Measurements from ENCODE around the gene FBXW9.

Gene FBXW9

DNA sequence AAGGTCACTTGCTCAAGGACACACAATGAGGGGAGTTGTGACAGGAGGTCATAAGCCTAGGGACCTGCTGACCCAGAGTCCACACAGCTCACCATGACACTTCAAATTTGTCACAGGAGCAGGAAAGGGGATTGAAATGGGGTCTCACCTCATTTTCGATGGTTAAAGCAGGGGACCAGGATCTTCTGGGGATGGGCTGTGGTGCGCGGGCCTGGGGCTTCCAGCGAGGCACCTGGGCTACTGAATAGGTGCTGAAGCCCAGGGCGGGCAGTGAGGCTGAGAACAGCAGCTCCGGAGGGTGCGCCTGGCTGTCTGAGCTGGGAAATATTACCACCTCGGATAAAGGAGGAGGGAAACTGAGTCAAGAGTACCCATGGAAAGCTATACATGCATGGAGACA, 40.9 kb downstream of the FBXW9 start:
- no peak for ATAC-seq (ENCODE audit: insufficient read depth, low read depth)
- H3K27ac ChIP-seq (ENCODE audit: low read length), result no peak overlapping the region
- peaks cover 37% of the 10 kb centered on the region for H3K36me3 ChIP-seq (ENCODE audit: insufficient read depth, low read length)
- no peaks in the 10 kb centered on the region; the same call in 1 of the 2 replicates for H4K20me1 ChIP-seq (ENCODE audit: insufficient read depth, low read length)
- H2AFZ ChIP-seq (ENCODE audit: low read depth, low read length), result no peak overlapping the region
- no peaks in the 10 kb centered on the region for H3K9me3 ChIP-seq (ENCODE audit: insufficient read depth, low read length, severe bottlenecking)
- no peak for DNase-seq
- no peak overlapping the region for H3K4me2 ChIP-seq (ENCODE audit: insufficient read depth, low read length)
- no peak for TF ChIP-seq EZH2 (IDR thresholded peaks at IDR 0.05; ENCODE audit: borderline replicate concordance, low read depth, low read length, severe bottlenecking)
- TF ChIP-seq, protein P1, sequence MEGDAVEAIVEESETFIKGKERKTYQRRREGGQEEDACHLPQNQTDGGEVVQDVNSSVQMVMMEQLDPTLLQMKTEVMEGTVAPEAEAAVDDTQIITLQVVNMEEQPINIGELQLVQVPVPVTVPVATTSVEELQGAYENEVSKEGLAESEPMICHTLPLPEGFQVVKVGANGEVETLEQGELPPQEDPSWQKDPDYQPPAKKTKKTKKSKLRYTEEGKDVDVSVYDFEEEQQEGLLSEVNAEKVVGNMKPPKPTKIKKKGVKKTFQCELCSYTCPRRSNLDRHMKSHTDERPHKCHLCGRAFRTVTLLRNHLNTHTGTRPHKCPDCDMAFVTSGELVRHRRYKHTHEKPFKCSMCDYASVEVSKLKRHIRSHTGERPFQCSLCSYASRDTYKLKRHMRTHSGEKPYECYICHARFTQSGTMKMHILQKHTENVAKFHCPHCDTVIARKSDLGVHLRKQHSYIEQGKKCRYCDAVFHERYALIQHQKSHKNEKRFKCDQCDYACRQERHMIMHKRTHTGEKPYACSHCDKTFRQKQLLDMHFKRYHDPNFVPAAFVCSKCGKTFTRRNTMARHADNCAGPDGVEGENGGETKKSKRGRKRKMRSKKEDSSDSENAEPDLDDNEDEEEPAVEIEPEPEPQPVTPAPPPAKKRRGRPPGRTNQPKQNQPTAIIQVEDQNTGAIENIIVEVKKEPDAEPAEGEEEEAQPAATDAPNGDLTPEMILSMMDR (IDR thresholded peaks at IDR 0.05; ENCODE audit: borderline replicate concordance, extremely low read depth, low read length, poor library complexity, severe bottlenecking), result no peak
- H3K27me3 ChIP-seq (ENCODE audit: insufficient read depth, low read length, poor library complexity), result no peaks in the 10 kb centered on the region
- no peaks in the 10 kb centered on the region for H3K79me2 ChIP-seq (ENCODE audit: insufficient read depth, low read length)
- no peak overlapping the region for H3K9ac ChIP-seq (ENCODE audit: low read depth, low read length)
- no peaks in the 10 kb centered on the region for H3K4me1 ChIP-seq (ENCODE audit: insufficient read depth, low read length)
- H3K4me3 ChIP-seq (ENCODE audit: low read depth in 1 of 2, low read length in 2 of 2), result no peak overlapping the region

DNA sequence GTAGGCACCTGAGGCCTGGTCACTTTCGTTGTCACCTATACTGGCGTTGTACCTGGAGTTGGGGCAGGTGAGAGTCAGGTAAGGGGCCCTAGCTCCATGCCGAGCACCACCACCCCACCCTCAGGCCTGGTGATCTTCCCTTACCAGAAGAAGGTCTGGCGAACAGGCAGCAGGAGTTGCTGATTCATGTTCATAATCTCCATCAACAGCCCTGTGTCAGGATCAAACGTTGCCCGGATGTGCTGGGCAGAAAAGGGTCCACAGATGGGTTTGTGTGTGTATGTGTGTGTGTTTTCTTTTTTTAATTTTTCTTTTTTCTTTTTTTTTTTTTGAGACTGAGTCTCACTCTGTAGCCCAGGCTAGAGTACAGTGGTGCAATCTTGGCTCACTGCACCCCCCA, 44.2 kb downstream of the FBXW9 start:
- no peak overlapping the region for H3K9ac ChIP-seq (ENCODE audit: low read depth, low read length)
- H3K27me3 ChIP-seq (ENCODE audit: insufficient read depth, low read length, poor library complexity), result no peaks in the 10 kb centered on the region
- no peaks in the 10 kb centered on the region; the same call in 1 of the 2 replicates for H4K20me1 ChIP-seq (ENCODE audit: insufficient read depth, low read length)
- H3K4me3 ChIP-seq (ENCODE audit: low read depth in 1 of 2, low read length in 2 of 2), result no peak overlapping the region
- ATAC-seq (ENCODE audit: insufficient read depth, low read depth) (no peak), DNase-seq (no peak)
- H2AFZ ChIP-seq (ENCODE audit: low read depth, low read length), result no peak overlapping the region
- no peaks in the 10 kb centered on the region for H3K9me3 ChIP-seq (ENCODE audit: insufficient read depth, low read length, severe bottlenecking)
- no peaks in the 10 kb centered on the region for H3K79me2 ChIP-seq (ENCODE audit: insufficient read depth, low read length)
- H3K27ac ChIP-seq (ENCODE audit: low read length), result no peak overlapping the region
- H3K4me1 ChIP-seq (ENCODE audit: insufficient read depth, low read length), result no peaks in the 10 kb centered on the region
- peaks cover 25% of the 10 kb centered on the region for H3K36me3 ChIP-seq (ENCODE audit: insufficient read depth, low read length)
- no peak for TF ChIP-seq EZH2 (IDR thresholded peaks at IDR 0.05; ENCODE audit: borderline replicate concordance, low read depth, low read length, severe bottlenecking)
- TF ChIP-seq, protein P1 (IDR thresholded peaks at IDR 0.05; ENCODE audit: borderline replicate concordance, extremely low read depth, low read length, poor library complexity, severe bottlenecking), result no peak
- H3K4me2 ChIP-seq (ENCODE audit: insufficient read depth, low read length), result no peak overlapping the region

DNA sequence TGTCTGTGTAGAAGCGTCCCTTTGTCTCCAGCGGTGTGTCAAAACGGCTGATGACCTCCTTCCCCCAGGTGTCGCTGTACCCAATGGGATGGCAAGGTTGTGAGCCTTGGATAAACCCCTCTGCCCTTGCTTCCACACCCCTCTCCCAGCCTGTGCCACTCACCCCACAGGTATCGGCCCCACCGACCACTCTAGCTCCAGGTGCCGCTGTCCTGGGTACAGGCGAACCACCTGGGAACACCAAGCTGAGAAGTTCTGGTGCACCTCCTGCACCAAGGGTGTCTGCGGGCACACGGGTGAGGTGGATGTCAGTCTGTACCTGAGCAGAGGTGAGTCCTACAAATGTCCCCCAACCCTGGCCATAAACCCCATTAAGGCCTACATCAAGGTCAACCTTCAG, 46.5 kb downstream of the FBXW9 start:
- H3K79me2 ChIP-seq (ENCODE audit: insufficient read depth, low read length), result no peaks in the 10 kb centered on the region
- DNase-seq (no peak), ATAC-seq (ENCODE audit: insufficient read depth, low read depth) (no peak)
- no peak overlapping the region for H3K27ac ChIP-seq (ENCODE audit: low read length)
- H3K9me3 ChIP-seq (ENCODE audit: insufficient read depth, low read length, severe bottlenecking), result no peaks in the 10 kb centered on the region
- no peaks in the 10 kb centered on the region for H3K27me3 ChIP-seq (ENCODE audit: insufficient read depth, low read length, poor library complexity)
- TF ChIP-seq, protein P1 (IDR thresholded peaks at IDR 0.05; ENCODE audit: borderline replicate concordance, extremely low read depth, low read length, poor library complexity, severe bottlenecking), result no peak
- TF ChIP-seq EZH2 (IDR thresholded peaks at IDR 0.05; ENCODE audit: borderline replicate concordance, low read depth, low read length, severe bottlenecking), result no peak
- H3K9ac ChIP-seq (ENCODE audit: low read depth, low read length), result no peak overlapping the region
- H3K4me2 ChIP-seq (ENCODE audit: insufficient read depth, low read length), result no peak overlapping the region
- no peak overlapping the region for H3K4me3 ChIP-seq (ENCODE audit: low read depth in 1 of 2, low read length in 2 of 2)
- H2AFZ ChIP-seq (ENCODE audit: low read depth, low read length), result no peak overlapping the region
- no peaks in the 10 kb centered on the region for H4K20me1 ChIP-seq (ENCODE audit: insufficient read depth, low read length)
- peaks cover 4% of the 10 kb centered on the region; the same call in 1 of the 2 replicates for H3K36me3 ChIP-seq (ENCODE audit: insufficient read depth, low read length)
- no peaks in the 10 kb centered on the region for H3K4me1 ChIP-seq (ENCODE audit: insufficient read depth, low read length)

DNA sequence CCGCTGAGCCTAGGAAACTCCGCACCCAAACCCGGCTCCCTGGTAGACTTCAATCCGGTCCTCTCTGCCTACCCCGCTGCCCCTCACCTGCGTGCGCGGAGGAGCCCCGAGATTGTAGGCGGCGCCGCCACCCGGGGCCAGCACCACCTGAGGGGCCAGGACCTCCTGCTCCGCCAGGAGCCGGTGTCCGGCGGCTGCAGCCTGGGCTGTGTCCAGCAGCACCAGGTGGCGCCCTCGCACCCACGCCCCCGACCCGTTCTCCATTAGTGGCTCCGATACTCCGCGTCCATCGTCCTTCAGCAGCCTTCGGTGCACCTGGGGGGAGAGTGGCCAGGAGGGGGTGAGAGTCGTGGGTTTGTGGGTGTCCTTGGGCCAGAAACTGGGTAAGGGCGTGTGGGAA, 48.3 kb downstream of the FBXW9 start:
- TF ChIP-seq EZH2 (IDR thresholded peaks at IDR 0.05; ENCODE audit: borderline replicate concordance, low read depth, low read length, severe bottlenecking), result no peak
- TF ChIP-seq, protein P1 (IDR thresholded peaks at IDR 0.05; ENCODE audit: borderline replicate concordance, extremely low read depth, low read length, poor library complexity, severe bottlenecking), result no peak
- H3K9me3 ChIP-seq (ENCODE audit: insufficient read depth, low read length, severe bottlenecking), result no peaks in the 10 kb centered on the region
- H2AFZ ChIP-seq (ENCODE audit: low read depth, low read length), result no peak overlapping the region
- H3K4me1 ChIP-seq (ENCODE audit: insufficient read depth, low read length), result no peaks in the 10 kb centered on the region
- no peak overlapping the region for H3K4me3 ChIP-seq (ENCODE audit: low read depth in 1 of 2, low read length in 2 of 2)
- no peak overlapping the region for H3K9ac ChIP-seq (ENCODE audit: low read depth, low read length)
- H3K4me2 ChIP-seq (ENCODE audit: insufficient read depth, low read length), result no peak overlapping the region
- no peak overlapping the region for H3K27ac ChIP-seq (ENCODE audit: low read length)
- ATAC-seq (ENCODE audit: insufficient read depth, low read depth), result no peak
- no peaks in the 10 kb centered on the region for H3K36me3 ChIP-seq (ENCODE audit: insufficient read depth, low read length)
- H4K20me1 ChIP-seq (ENCODE audit: insufficient read depth, low read length), result no peaks in the 10 kb centered on the region
- H3K27me3 ChIP-seq (ENCODE audit: insufficient read depth, low read length, poor library complexity), result no peaks in the 10 kb centered on the region
- DNase-seq, result no peak
- H3K79me2 ChIP-seq (ENCODE audit: insufficient read depth, low read length), result no peaks in the 10 kb centered on the region
